Hepatocyte (in vitro differentiated cells): ENCODE measurements around the gene PNCK. TPM values are rescaled to one million over a fixed set of nuclear protein-coding genes. Genes with fewer than 3 reads are reported as not detected.

Experiments used
- DNase-seq: peaks from one replicate; pipeline ENCODE4 v3.0.0-alpha.2; 2016; ENCODE audit warnings: low spot score
- H2AFZ ChIP-seq: fragments of 200-600 bp; sonication (generic); 2 replicates; pipeline ENCODE4 v1.6.0; 2016; ENCODE audit warnings: antibody characterized with exemption, mild to moderate bottlenecking
- H3K27ac ChIP-seq: fragments of 200-600 bp; sonication (generic); 2 replicates; pipeline ENCODE4 v1.5.1; 2016; ENCODE audit warnings: mild to moderate bottlenecking
- H3K27me3 ChIP-seq: fragments of 200-600 bp; sonication (generic); 2 replicates; pipeline ENCODE4 v1.6.1; 2016
- H3K36me3 ChIP-seq: fragments of 200-600 bp; sonication (generic); replicated peaks from 2 replicates; pipeline ENCODE4 v1.5.1; 2016; ENCODE audit warnings: low read depth; ENCODE audit not compliant: insufficient read depth
- H3K4me1 ChIP-seq: fragments of 200-600 bp; sonication (generic); 2 replicates; pipeline ENCODE4 v1.5.1; 2016; ENCODE audit warnings: mild to moderate bottlenecking, moderate library complexity; ENCODE audit not compliant: insufficient read depth
- H3K4me2 ChIP-seq: fragments of 200-600 bp; sonication (generic); 2 replicates; pipeline ENCODE4 v1.6.0; 2016
- H3K4me3 ChIP-seq: fragments of 200-600 bp; sonication (generic); 2 replicates; pipeline ENCODE4 v1.5.1; 2016; ENCODE audit warnings: mild to moderate bottlenecking
- H3K79me2 ChIP-seq: fragments of 200-600 bp; sonication (generic); 2 replicates; pipeline ENCODE4 v1.6.0; 2017; ENCODE audit warnings: mild to moderate bottlenecking
- H3K9me2 ChIP-seq: fragments of 200-600 bp; sonication (generic); replicated peaks from 2 replicates; pipeline ENCODE4 v1.6.0; 2017; ENCODE audit warnings: mild to moderate bottlenecking; ENCODE audit not compliant: insufficient read depth
- H3K9me3 ChIP-seq: fragments of 200-600 bp; sonication (generic); 2 replicates; pipeline ENCODE4 v1.5.1; 2016; ENCODE audit warnings: low read depth, mild to moderate bottlenecking
- H4K20me1 ChIP-seq: fragments of 200-600 bp; sonication (generic); 2 replicates; pipeline ENCODE4 v1.6.0; 2016; ENCODE audit warnings: mild to moderate bottlenecking; ENCODE audit not compliant: insufficient read depth, poor library complexity, severe bottlenecking
- EZH2 ChIP-seq: fragments of 200-600 bp; sonication (generic); IDR thresholded peaks from 2 replicates; pipeline ENCODE4 v1.6.1; 2016; ENCODE audit warnings: antibody characterized with exemption, mild to moderate bottlenecking, borderline replicate concordance
- EZH2phosphoT487 ChIP-seq: fragments of 200-600 bp; sonication (generic); IDR thresholded peaks from one replicate; pipeline ENCODE4 v1.6.1; 2018; ENCODE audit warnings: antibody characterized with exemption, mild to moderate bottlenecking, low read depth, moderate library complexity; ENCODE audit not compliant: unreplicated experiment, severe bottlenecking
- WGBS: methylation state at CpG from one replicate; pipeline ENCODE4 v1.1.6; 2016; ENCODE audit warnings: low lambda C conversion rate; ENCODE audit errors: missing lambda C conversion rate; 5-methylcytosine and 5-hydroxymethylcytosine counted together
- polyA plus RNA-seq: library from polyadenylated mRNA; unstranded; fragments of >200 nt; fragmentation: Nextera tagmentation; extraction: Ambion mirVana; gene quantifications from 2 replicates; pipeline ENCODE4 v1.2.1, GENCODE V29; 2016
- total RNA-seq: library from RNA; depleted of rRNA; stranded (reverse); fragments of >200 nt; gene quantifications from 2 replicates; pipeline ENCODE4 v1.2.3, GENCODE V29; 2014
- TF ChIP-seq, protein P1 (sequence below): fragments of 200-600 bp; sonication (generic); IDR thresholded peaks from 2 replicates; pipeline ENCODE4 v1.5.1; 2016; ENCODE audit warnings: antibody characterized with exemption, mild to moderate bottlenecking; ENCODE audit not compliant: poor library complexity

Gene PNCK
- total RNA-seq (2.2 and 2.8 TPM in 2 replicates), polyA plus RNA-seq (0.28 and 1.9 TPM in 2 replicates)

DNA sequence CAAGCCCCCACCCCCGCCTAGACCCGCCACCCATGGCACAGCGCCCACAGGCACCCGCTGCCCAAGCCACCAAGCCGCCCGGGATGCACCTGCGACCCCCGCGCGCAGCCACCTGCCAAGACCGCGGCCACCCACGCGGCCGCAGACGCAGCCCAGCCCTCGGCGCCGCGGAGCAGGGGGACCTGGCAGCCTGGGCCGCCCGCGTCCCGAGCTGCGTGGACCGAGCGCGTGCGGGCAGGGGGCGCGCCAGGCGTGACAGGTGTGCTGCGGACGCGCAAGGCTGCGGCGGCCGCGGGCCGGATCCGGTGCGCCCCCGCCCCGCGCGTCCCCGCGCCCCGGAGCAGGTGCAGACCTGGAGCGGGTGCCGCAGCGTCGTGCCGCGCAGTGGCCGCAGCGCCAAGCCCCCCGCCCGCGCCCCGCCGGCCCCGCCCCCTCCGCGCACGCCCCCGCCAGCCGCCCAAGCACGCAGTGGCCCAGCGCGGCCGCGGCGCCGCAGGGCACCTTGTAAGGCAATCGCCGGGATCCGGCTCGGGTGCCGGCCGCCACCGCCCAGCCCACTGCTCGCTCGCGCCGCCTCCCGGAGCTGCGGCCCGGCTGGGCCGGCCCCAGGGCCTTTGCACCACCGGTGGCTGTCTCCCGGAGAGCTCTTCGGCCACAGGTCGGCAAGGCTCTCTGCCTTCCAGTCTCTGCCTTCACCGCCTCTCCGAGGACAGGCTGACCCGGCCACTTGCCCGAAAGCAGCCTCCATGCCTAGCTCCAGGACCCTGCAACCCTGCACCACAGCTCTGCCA, at the start of gene PNCK:
Gene PNCK (minus strand): TSS at position 386 of the 791 bp plus-strand sequence. CDS start 737 bp downstream, outside the sequence.
- Histone ChIP-seq H3K36me3 (no peaks in the 10 kb centered on the region), H3K79me2 (no peaks in the 10 kb centered on the region), H4K20me1 (no peaks in the 10 kb centered on the region), H3K4me1 (no peaks in the 10 kb centered on the region), H3K27me3 (peaks cover 4% of the 10 kb centered on the region), H3K4me3 (no peak within 1 kb of the TSS), H3K4me2 (no peak within 1 kb of the TSS), H3K9me3 (no peaks in the 10 kb centered on the region), H2AFZ (no peak within 1 kb of the TSS), H3K9me2 (no peaks in the 10 kb centered on the region), H3K27ac (no peak within 1 kb of the TSS)
- TF ChIP-seq EZH2 (no peak), EZH2phosphoT487 (no peak)
- TF ChIP-seq, protein P1, sequence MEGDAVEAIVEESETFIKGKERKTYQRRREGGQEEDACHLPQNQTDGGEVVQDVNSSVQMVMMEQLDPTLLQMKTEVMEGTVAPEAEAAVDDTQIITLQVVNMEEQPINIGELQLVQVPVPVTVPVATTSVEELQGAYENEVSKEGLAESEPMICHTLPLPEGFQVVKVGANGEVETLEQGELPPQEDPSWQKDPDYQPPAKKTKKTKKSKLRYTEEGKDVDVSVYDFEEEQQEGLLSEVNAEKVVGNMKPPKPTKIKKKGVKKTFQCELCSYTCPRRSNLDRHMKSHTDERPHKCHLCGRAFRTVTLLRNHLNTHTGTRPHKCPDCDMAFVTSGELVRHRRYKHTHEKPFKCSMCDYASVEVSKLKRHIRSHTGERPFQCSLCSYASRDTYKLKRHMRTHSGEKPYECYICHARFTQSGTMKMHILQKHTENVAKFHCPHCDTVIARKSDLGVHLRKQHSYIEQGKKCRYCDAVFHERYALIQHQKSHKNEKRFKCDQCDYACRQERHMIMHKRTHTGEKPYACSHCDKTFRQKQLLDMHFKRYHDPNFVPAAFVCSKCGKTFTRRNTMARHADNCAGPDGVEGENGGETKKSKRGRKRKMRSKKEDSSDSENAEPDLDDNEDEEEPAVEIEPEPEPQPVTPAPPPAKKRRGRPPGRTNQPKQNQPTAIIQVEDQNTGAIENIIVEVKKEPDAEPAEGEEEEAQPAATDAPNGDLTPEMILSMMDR = no peak
- 50% methylated on average over 46 of the region's 98 CpGs for WGBS
- no peak for DNase-seq

DNA sequence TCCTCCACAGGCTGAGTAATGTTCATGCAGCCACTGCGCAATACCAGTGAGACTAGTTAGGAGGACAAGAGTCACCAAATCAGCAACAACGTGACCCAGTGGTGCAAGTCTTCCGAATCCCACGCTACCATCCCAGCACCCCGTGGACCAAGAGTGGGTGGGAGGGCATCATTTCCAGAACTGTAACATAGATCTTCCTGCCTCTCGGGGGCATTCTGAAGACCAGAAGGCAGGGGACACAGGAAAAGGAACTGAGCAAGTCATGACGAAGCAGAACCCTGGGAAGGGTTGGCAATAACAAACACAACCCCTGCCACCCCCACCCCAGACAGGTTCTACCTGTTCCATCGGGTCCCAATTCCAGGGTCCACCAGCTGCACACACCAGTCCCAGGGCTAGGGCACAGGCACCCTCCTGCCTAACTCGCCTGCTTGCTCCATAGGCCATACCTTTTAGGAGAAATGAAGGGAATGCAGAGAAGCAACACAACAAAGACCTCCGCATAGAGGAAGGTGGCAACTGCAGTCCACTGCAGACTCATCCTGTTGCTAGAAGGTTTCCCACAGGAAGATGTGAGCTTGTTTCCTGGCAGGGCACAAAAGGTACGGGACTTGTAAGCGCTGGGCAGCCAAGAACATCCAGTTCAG, 49.2 kb upstream of the PNCK start:
- H3K27ac ChIP-seq = peak overlapping the region; percentile 94
- DNase-seq = no peak
- H3K27me3 ChIP-seq = no peaks in the 10 kb centered on the region
- no peaks in the 10 kb centered on the region for H3K9me2 ChIP-seq
- H3K4me1 ChIP-seq = peaks cover 32% of the 10 kb centered on the region
- H2AFZ ChIP-seq = no peak overlapping the region
- H3K4me3 ChIP-seq = peak overlapping the region; percentile 38
- H3K79me2 ChIP-seq = peaks cover 34% of the 10 kb centered on the region
- whole genome bisulfite sequencing = 59% methylated on average over 12 of the region's 12 CpGs
- no peaks in the 10 kb centered on the region for H3K9me3 ChIP-seq
- TF ChIP-seq EZH2phosphoT487 = no peak
- H4K20me1 ChIP-seq = peaks cover 9% of the 10 kb centered on the region
- no peaks in the 10 kb centered on the region for H3K36me3 ChIP-seq
- H3K4me2 ChIP-seq = peak overlapping the region; percentile 85

DNA sequence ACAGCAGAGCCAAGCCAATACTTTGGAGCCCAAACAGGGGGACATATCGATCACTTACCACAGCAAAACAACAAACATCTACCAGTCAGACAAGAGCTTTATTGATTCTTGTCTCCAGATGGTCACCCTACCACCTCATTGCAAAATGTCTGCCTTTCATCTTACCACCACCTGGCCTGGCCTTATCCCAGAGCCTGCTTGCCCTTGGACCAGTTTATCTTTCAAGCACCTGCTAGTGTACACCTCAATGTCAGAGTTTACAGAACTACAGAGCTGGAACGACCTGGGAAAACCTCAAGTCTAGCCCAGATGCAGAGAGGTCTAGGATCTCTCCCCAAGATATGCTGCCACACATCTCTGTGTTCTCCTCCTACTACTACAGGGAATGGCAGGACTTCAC, 46.1 kb upstream of the PNCK start:
- 64% methylated on average over 2 of the region's 2 CpGs for WGBS
- TF ChIP-seq EZH2 (no peak), EZH2phosphoT487 (no peak)
- TF ChIP-seq, protein P1 = no peak

DNA sequence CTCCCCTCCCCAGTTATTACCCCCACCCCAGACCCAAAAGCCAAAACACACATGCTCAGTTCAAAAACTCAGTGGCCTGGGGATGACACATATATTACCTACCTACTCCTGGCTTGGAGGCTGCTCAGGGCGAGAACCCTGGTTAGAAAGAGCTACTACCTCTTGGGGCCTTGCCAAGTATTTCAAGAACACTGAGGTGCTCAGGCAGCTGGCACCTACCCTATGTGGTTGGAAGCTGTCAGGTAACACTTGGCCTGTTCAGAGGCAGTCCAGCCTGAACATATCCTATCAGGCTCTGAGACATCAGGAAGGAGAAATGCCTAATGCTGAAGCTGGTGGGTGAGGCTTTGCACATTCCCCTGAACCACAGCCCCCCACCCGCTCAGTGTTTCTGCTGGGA, 45.6 kb upstream of the PNCK start:
- H3K4me3 ChIP-seq = no peak overlapping the region
- TF ChIP-seq EZH2phosphoT487 = no peak
- TF ChIP-seq, protein P1 = no peak
- TF ChIP-seq EZH2 = no peak
- H3K9me2 ChIP-seq = no peaks in the 10 kb centered on the region
- H3K27ac ChIP-seq = no peak overlapping the region
- no peak overlapping the region for H2AFZ ChIP-seq
- peaks cover 32% of the 10 kb centered on the region for H3K79me2 ChIP-seq
- no peaks in the 10 kb centered on the region for H3K27me3 ChIP-seq
- H3K9me3 ChIP-seq = no peaks in the 10 kb centered on the region
- WGBS = 83% methylated on average over 2 of the region's 2 CpGs
- no peaks in the 10 kb centered on the region for H3K36me3 ChIP-seq
- peaks cover 11% of the 10 kb centered on the region for H3K4me1 ChIP-seq
- H3K4me2 ChIP-seq = no peak overlapping the region
- DNase-seq = no peak
- H4K20me1 ChIP-seq = peaks cover 9% of the 10 kb centered on the region

More for the DNA sequence above, 46.1 kb upstream of the PNCK start:
- peaks cover 11% of the 10 kb centered on the region for H3K4me1 ChIP-seq
- no peak overlapping the region for H3K4me2 ChIP-seq
- H3K27ac ChIP-seq = no peak overlapping the region
- peaks cover 32% of the 10 kb centered on the region for H3K79me2 ChIP-seq
- H2AFZ ChIP-seq = no peak overlapping the region
- H3K4me3 ChIP-seq = no peak overlapping the region
- no peaks in the 10 kb centered on the region for H3K9me3 ChIP-seq
- H3K27me3 ChIP-seq = no peaks in the 10 kb centered on the region
- no peak for DNase-seq
- H3K36me3 ChIP-seq = no peaks in the 10 kb centered on the region
- H4K20me1 ChIP-seq = peaks cover 9% of the 10 kb centered on the region
- H3K9me2 ChIP-seq = no peaks in the 10 kb centered on the region
